GM19193 (cell line): ENCODE data around the gene NUDT9.

Experiments used
- POLR2A ChIP-seq: IDR thresholded peaks from 4 replicates; pipeline ENCODE4 v1.6.1; 2011; ENCODE audit not compliant: insufficient read depth, insufficient read length; ENCODE audit errors: extremely low read depth

NUDT9 gene

GRCh38 chr4:87498446-87498900, 76.1 kb downstream of the NUDT9 start:
- no peak for TF ChIP-seq POLR2A

GRCh38 chr4:87499403-87500091, 77.2 kb downstream of the NUDT9 start:
- TF ChIP-seq POLR2A: no peak

- no peak for TF ChIP-seq POLR2A
Measured at GRCh38 chr4:87500092-87500462, 77.7 kb downstream of the NUDT9 start.

DNA sequence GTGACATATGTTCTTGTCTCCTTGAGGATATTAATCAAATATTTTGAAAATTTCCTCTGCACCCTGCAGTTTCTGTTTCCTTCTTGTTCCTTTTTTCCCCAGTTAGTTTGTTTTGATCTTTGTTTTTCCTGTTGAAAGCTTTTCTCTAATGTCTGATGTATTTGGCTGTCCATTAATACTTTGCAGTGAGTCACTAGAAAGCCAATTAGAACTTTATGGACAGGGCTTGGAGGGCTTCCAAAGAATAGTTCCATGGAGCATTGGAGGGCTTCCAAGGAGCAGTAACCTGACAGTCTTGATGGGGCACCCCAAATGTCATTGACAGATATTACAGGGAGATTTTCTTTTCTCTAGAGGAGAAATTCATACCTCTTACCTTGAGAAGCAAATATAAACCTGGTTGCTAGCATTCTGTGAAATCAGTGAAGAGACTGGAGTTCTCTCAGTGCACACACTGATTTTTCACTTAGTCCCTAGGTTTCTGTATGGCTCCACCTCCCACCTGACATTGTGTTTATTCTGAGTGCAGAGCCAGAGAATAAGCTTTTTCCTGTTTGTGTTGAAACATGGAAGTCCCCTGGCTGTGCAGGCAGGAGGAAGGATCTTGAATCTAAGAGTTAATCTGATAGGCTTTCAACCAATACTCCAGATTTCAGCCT, 80.3 kb downstream of the NUDT9 start:
- TF ChIP-seq POLR2A: no peak

- no peak for TF ChIP-seq POLR2A
Measured at GRCh38 chr4:87505862-87506261, 83.5 kb downstream of the NUDT9 start.

DNA sequence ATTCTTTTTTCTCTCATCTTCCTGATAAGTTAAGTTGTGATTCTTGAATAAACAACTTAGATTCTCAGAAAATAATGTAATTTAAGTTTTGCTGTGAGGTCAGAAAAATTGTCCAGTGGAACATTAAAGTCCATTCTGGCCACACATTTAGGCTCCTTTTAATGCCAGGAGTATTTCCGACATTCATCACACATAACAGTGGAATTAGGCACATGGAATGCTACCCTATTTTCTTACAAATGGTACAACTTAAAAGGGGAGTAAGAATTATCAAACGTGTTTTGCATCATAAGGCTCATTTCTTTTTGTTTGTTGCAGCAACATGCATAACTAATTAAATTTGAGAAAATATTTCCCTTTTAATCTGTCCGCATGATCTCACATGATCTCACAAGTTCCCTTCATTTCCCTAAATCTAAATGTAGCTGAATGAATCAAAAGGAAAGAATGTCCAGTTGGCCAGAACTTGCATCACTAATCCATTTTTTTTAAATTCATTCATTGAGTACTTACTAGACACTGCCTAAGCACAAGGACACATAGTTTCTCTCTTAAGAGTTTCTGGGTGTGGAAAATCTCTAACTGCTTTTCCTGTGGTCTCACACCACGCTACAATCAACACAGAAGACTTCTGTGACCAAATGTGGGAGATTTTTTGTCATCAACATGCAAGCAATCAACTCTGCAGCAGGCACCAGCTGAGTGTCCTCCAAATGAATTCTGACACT, 84.8 kb downstream of the NUDT9 start:
- TF ChIP-seq POLR2A: no peak
